ENCODE measurements around the gene SUMF1. TPM values are rescaled to one million over a fixed set of nuclear protein-coding genes. Genes with fewer than 3 reads are reported as not detected.

SUMF1 gene
- total and polyA plus RNA-seq, 2 of the 13 experiments (the other 11 are each of a cell fraction or from before 2014, with no cell fraction given), result 18.5 to 28.9 TPM

Other genes with a start within 250 kb of the SUMF1 start
- 16.7 and 20.5 TPM in 2 replicates for gene SETMAR, start 163.9 kb downstream of the SUMF1 start, total RNA-seq (2016; rRNA removed; fragmentation: Illumina TruSeq; extraction: Trizol)
- gene SETMAR, start 163.9 kb downstream of the SUMF1 start, polyA plus RNA-seq (2011; rRNA removed), result 5.3 and 7.0 TPM in 2 replicates
- gene ITPR1, start 26.1 kb upstream of the SUMF1 start, total RNA-seq (2016; rRNA removed; fragmentation: Illumina TruSeq; extraction: Trizol), result 10.1 and 11.4 TPM in 2 replicates
- 6.3 and 10.0 TPM in 2 replicates for gene ITPR1, start 26.1 kb upstream of the SUMF1 start, polyA plus RNA-seq (2011; rRNA removed)